Coronary artery (tissue), 2 donors: ENCODE data around the gene CCNC.

Source experiments
- DNase-seq: peaks from one replicate; pipeline ENCODE4 v3.0.0-alpha.2; 2017; ENCODE audit warnings: low spot score
- H3K27ac ChIP-seq, 2 donors: fragments of 200-600 bp; sonication (generic); one replicate each; pipeline ENCODE4 v1.5.1; 2016 to 2019
- H3K4me3 ChIP-seq: fragments of 200-600 bp; sonication (generic); 2 replicates; pipeline ENCODE4 v1.5.1; 2016; ENCODE audit warnings: mild to moderate bottlenecking, moderate library complexity
- TF ChIP-seq, protein P1 (sequence below): fragments of 200-600 bp; sonication (generic); IDR thresholded peaks from one replicate; pipeline ENCODE4 v1.5.1; 2019; ENCODE audit warnings: antibody characterized with exemption

CCNC gene

DNA sequence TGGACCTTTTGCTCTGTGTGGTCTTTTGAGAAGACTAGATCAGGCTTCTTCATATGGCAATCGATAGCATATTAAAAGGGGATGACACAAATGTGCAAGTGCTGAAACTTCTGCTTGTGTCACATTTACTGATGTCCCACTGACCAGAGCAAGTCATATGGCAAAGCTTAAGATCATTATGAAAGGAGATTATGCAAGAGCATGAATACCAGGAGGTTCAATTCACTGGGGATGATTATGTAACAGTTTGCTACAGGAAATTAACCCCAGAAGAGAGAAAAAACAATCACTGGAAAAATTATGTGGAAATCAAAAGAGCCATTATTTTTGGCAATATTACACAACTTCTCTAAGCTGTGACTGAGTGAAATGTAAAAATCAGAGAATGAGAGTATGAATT, 24.4 kb upstream of the CCNC start:
- no peak overlapping the region for H3K27ac ChIP-seq
- TF ChIP-seq, protein P1, sequence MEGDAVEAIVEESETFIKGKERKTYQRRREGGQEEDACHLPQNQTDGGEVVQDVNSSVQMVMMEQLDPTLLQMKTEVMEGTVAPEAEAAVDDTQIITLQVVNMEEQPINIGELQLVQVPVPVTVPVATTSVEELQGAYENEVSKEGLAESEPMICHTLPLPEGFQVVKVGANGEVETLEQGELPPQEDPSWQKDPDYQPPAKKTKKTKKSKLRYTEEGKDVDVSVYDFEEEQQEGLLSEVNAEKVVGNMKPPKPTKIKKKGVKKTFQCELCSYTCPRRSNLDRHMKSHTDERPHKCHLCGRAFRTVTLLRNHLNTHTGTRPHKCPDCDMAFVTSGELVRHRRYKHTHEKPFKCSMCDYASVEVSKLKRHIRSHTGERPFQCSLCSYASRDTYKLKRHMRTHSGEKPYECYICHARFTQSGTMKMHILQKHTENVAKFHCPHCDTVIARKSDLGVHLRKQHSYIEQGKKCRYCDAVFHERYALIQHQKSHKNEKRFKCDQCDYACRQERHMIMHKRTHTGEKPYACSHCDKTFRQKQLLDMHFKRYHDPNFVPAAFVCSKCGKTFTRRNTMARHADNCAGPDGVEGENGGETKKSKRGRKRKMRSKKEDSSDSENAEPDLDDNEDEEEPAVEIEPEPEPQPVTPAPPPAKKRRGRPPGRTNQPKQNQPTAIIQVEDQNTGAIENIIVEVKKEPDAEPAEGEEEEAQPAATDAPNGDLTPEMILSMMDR: no peak
- no peak overlapping the region for H3K4me3 ChIP-seq
- DNase-seq: no peak

DNA sequence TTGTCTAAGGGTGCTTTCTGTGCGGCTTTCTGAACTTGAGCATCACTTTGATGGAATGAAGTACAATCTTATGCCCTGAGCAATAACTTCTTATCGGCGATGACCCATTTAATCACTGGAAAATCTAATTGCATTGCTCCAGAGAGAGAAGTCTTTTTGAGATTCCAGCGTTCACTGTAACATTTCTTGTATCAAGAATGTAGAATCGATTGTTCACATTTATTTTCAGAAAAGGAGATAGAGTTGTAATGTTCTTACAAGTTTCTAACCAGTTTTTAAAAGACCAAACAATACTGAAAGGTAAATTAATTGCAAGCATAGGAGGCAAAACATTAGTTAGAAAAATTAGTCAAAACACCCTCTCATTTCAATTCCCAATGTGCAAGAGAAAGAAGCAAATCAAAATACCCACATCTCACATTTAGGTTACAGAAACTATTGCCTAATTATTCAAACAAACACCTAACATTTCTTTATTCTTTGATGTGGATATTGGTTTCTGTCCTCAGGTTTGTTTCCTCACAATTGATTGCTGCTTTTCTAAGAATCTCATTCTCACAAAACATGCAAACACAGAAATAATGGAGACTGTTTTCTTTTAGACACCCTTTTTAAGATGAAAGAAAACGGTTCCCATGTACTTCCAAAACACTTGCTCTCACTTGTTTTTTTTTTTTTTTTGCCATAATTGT, 23.4 kb upstream of the CCNC start:
- H3K4me3 ChIP-seq: no peak overlapping the region
- DNase-seq: no peak
- TF ChIP-seq, protein P1: no peak
- no peak overlapping the region for H3K27ac ChIP-seq

DNA sequence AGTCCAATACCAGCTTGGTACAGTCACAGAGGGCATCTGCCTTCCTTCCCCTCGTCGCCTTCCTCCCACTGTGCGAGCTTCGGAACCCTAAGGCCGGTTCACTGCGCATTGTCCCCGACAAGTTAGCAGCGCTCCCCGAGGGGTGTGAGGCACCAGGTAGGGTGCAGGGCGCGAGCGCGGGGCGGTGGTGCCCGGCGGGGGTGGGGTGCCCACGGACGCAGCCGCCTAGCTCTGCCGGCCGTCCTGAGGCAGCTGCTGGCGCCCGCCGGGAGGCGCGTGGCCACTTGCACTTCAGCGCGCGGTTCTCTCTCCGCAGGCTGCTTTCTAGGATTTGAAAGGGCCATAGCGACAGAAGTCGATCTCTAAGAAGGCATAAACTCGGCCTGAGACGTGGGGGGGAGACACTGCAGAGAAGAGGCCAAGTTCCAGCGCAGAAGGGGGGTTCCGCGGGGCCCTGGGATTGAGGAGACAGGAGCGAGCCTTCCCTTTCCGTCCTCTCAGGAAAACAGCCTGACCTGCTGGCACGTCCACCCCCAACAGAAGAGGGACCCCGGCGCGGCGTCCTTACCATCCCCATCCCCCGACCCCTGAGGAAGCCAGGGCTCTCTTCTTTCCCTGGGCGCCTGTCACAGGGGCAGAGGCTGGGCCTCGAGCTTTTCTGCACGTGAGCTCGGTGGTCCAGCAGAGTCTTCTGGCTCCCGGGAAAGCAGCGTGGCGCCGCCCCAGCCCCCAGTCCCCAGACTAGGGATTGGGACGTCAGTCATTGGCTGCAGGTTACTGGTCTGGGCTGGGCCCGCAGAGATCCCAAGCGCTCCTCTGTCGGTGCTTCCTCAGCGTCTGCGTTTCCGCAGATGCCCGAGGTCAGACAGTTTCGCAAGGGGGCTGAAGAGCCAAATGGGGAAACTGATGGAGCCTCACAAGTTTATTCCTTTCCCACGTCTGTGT, 22.5 kb upstream of the CCNC start:
- H3K27ac ChIP-seq: no peak overlapping the region
- DNase-seq: no peak
- H3K4me3 ChIP-seq: peak overlapping the region; percentile 44
- TF ChIP-seq, protein P1: no peak

DNA sequence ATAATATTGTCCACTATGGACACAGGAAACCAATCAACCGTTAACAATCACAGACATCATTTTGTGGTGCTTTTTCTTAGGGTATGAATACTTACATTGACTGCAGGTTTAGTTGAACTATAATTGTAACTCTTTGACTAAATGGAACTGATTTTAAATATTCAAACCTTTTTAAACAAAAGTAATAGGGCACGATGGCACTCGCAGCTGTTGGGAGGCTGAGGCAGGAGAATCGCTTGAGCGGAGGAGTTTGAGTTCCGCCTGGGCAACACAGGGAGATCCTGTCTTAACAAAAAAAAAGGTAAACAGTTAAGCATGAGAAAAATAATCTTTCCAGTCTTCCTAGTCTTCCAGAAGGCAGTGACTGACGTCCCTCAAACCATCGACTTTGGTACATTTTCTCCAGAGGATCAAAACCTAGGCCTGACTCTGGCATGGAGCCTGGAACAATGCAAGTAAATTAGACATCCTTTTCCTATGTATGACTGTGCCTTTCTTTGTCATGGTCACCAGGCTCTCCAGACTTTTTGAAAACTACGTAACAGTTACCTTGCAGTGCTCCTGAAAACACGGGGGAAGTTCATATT, 21.5 kb upstream of the CCNC start:
- Histone ChIP-seq H3K27ac (no peak overlapping the region), H3K4me3 (no peak overlapping the region)
- TF ChIP-seq, protein P1: no peak
- no peak for DNase-seq

DNA sequence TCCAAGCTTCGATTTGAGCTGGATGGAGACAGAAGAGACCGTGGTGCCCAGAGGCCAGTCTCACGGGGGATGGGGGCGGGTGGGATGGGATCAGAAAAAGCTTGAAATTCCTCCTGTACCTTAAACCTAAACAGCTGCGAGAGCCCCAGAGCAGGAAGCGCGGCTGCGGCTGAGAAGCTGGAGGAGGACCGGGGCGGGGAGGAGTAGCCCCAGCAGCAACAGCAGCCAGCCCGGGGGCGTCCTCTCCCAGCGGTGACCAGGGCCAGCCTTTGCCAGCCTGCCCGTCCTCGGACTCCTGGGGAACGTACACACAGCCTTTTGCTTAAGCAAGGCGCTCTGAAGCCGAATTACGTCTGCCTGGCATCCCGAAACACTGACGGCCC, 20.8 kb upstream of the CCNC start:
- TF ChIP-seq, protein P1: no peak
- Histone ChIP-seq H3K27ac (no peak overlapping the region), H3K4me3 (peak overlapping the region; percentile 70)
- DNase-seq: no peak

DNA sequence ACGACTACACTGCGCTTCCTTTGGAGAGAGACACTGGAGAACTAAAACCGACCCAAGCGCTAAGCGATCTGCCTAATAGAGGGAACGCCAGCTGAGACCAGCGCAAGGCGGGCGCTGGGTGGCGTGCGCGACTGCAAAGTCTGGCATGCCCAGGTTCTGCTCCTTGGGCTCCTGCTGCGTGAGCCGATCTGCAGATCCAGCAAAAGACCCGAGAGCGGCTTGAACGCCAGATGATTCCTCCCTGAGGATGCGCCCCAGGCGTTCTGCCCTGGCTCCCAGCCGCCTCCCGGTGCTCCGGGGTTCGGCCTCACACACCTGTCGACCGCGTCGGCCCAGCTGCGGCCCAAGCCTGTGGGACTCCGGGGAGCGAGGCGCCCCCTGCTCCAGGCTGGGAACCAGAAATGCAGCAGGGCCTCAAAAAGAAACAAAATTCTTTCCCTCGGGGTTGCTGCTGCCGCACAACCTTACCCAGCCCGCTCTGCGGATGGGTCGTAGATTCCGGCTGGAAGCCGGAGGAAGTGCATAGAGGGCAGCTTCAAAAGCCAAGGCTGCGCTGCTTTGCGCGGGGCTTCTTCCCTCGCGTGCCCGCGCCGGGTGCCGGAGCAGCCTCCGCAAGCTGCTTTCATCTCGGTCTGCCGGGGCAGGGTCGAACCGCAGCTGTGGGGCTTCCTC, 20.3 kb upstream of the CCNC start:
- DNase-seq: no peak
- no peak overlapping the region for H3K27ac ChIP-seq
- TF ChIP-seq, protein P1: peak; percentile 13
- peak overlapping the region; percentile 70 for H3K4me3 ChIP-seq
